ENCODE measurements around the gene NEDD9.

NEDD9 gene

GRCh38 chr6:11229655-11230046 lies 2.8 kb downstream of the NEDD9 start:
- TF ChIP-seq CTCF (IDR thresholded peaks at IDR 0.05): no peak
- DNase-seq (ENCODE audit: low spot score): no peak
- Histone ChIP-seq H3K27ac (peak overlapping the region; percentile 84 to 97), H3K4me3 (peak overlapping the region; percentile 89)

- TF ChIP-seq CTCF (IDR thresholded peaks at IDR 0.05): no peak
- Histone ChIP-seq H3K27ac (peak overlapping the region; percentile 84 to 97), H3K4me3 (peak overlapping the region; percentile 89)
- DNase-seq (ENCODE audit: low spot score): no peak
These were observed 3.4 kb downstream of the NEDD9 start for GRCh38 chr6:11228935-11229654.

- Histone ChIP-seq H3K4me3 (peak overlapping the region; percentile 89), H3K27ac (peak overlapping the region in 1 of 2 donors; percentile 97)
- no peak for TF ChIP-seq CTCF (IDR thresholded peaks at IDR 0.05)
- no peak for DNase-seq (ENCODE audit: low spot score)
These were observed 4.8 kb downstream of the NEDD9 start for GRCh38 chr6:11227698-11228097.

GRCh38 chr6:11226005-11226404 lies 6.5 kb downstream of the NEDD9 start:
- Histone ChIP-seq H3K4me3 (no peak overlapping the region), H3K27ac (no peak overlapping the region)
- no peak for TF ChIP-seq CTCF (IDR thresholded peaks at IDR 0.05)
- DNase-seq (ENCODE audit: low spot score): no peak

GRCh38 chr6:11224966-11225463 lies 7.5 kb downstream of the NEDD9 start:
- TF ChIP-seq CTCF (IDR thresholded peaks at IDR 0.05): no peak
- no peak for DNase-seq (ENCODE audit: low spot score)
- peak overlapping the region; percentile 27 for H3K4me3 ChIP-seq
- H3K27ac ChIP-seq: peak overlapping the region in 1 of 2 donors; percentile 47

GRCh38 chr6:11224252-11224965 lies 8.1 kb downstream of the NEDD9 start:
- DNase-seq (ENCODE audit: low spot score): no peak
- H3K27ac ChIP-seq: peak overlapping the region in 1 of 2 donors; percentile 49
- TF ChIP-seq CTCF (IDR thresholded peaks at IDR 0.05): no peak
- H3K4me3 ChIP-seq: peak overlapping the region; percentile 27
